Effector CD4-positive, alpha-beta T cell (primary cell): ENCODE results near the gene PCSK4.
"Not testable (repeated sequence)": the region's sequence is repeated elsewhere in the genome, so short reads cannot be mapped to it uniquely, and the experiment has no call there.

Experiments
- DNase-seq: peaks from one replicate; pipeline ENCODE4 v3.0.0-alpha.2; 2020
- total RNA-seq: gene quantifications from one replicate; lab custom pipeline; 2026; lab: John Stamatoyannopoulos, UW

PCSK4 gene
- 1.9 reads per million, percentile 2 among the genes with 10 or more reads in this experiment for total RNA-seq

GRCh38 chr19:1490311-1491113, at the start of gene PCSK4:
TSS of gene PCSK4 (minus strand) at chr19:1490350. CDS start at chr19:1490346, 4 bp downstream.
- peak; percentile 93 for DNase-seq

- not testable (repeated sequence) for DNase-seq
These were observed 49.6 kb upstream of the PCSK4 start for GRCh38 chr19:1539749-1540148.

DNA sequence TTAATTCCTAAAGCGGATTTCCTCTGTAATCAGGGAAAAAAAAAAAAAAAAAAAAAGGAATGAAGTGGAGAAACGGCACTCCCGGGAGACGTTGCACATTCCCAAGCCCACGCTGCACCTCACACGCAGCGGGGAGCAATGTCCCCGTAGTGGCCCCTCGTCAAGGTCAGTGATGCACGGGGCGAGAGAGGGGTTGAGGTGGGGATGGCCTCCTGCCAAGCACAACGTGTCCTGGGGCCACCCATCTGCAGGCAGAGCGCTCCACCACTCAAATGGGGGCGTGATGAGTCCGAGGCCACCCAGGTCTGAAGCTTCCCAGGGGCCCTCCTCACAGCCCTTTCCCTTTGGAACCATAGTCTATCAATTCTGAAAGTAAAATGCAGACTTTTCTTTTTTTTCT, 48.8 kb upstream of the PCSK4 start:
- DNase-seq, result no peak

DNA sequence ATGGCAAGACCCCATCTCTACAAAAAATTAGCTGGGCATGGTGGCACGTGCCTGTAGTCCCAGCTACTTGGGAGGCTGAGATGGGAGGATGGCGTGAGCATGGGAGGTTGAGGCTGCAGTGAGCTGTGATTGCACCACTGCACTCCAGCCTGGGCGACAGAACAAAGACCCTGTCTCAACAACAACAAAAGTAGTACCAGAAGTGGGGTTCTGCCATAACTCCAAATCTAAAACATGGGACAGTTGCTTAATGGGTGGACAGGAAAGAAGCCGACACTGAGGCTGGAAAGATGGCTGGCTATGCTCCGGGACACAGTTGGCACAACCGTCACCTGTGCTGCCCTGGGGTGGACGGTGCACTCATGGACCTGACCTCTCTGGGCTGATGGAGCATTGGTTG, 45.5 kb upstream of the PCSK4 start:
- DNase-seq, result not testable (repeated sequence)

DNA sequence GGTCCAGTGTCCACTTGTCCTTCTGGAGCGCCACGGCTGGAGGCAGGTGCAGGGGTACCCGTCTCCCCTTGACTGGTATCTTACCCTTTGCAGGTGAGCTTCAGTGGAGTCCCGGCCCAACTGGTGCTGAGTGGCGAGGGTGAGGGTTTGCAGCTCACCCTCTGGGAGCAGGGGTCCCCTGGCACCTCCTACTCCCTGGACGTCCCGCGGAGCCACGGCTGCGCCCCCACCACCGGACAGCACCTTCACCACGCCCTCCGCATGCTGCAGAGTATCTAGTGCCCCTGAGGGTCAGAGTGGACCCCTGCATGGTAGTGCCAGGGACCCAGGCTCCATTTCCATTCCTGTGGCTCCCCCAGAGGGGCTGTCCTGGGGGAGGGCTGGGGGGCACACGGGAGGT, 44.8 kb upstream of the PCSK4 start:
- no peak for DNase-seq

DNA sequence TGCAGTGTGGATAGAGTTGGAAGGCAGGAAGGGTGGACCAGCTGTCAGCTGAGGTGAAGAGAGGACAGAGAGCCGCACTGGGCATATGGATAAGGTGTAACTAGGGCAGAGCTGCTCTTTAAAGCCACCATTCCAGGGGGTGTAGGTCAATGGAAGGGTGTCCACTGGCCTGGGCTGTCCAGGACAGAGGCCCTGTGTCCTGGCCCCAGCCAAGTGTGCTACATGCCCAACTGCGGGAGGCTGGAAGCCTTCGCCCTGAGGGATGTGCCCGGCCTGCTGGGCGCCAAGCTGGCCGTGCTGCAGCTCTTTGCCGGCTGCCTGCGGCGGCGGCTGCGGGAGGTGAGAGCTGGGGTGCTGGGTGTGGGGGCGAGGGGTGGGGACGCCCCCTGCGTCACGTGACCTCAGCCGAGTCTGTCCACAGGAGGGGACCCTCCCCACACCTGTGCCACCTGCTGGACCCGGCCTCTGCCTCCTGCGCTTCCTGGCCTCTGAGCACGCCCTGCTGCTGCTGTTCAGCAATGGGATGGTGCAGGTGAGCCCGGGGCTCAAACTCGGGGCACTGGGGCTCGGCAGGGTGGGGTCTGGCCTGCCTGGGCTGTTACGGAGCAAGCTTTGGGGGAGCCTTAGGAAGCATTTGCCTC, 43.5 kb upstream of the PCSK4 start:
- DNase-seq, result no peak

- DNase-seq, result no peak
These were observed 41.9 kb upstream of the PCSK4 start for GRCh38 chr19:1532003-1532402.

DNA sequence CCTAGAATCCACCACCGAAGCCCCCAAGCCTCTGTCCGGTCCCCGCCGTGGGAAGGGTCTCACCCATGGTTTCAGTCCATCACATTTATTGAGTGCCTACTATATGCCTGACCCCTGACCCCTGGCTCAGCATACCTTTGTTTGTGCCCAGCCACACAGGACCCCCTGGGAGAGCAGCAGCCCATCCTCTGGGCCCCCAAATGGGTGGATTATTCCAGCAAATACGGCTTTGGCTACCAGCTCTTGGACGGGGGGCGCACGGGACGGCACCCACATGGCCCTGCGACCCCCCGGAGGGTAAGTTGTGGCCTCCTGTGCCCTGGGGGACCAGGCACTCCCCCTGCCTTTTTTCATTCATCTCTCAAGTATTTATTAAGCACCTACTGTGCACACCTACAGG, 41.4 kb upstream of the PCSK4 start:
- DNase-seq, result no peak

DNA sequence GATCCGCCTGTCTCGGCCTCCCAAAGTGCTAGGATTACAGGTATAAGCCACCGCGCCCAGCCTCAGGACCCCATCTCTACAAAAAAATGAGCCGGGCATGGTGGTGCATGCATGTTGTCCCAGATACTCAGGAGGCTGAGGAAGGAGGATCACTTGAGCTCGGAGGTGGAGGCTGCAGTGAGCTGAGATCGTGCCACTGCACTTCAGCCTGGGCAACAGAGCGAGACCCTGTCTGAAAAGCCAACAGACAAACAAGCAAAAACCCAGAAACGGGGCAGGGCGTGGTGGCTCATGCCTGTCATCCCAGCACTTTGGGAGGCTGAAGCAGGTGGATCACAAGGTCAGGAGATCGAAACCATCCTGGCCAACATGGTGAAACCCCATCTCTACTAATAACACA, 40.7 kb upstream of the PCSK4 start:
- DNase-seq, result not testable (repeated sequence)

- no peak for DNase-seq
These were observed 39.3 kb upstream of the PCSK4 start for GRCh38 chr19:1529430-1529816.

DNA sequence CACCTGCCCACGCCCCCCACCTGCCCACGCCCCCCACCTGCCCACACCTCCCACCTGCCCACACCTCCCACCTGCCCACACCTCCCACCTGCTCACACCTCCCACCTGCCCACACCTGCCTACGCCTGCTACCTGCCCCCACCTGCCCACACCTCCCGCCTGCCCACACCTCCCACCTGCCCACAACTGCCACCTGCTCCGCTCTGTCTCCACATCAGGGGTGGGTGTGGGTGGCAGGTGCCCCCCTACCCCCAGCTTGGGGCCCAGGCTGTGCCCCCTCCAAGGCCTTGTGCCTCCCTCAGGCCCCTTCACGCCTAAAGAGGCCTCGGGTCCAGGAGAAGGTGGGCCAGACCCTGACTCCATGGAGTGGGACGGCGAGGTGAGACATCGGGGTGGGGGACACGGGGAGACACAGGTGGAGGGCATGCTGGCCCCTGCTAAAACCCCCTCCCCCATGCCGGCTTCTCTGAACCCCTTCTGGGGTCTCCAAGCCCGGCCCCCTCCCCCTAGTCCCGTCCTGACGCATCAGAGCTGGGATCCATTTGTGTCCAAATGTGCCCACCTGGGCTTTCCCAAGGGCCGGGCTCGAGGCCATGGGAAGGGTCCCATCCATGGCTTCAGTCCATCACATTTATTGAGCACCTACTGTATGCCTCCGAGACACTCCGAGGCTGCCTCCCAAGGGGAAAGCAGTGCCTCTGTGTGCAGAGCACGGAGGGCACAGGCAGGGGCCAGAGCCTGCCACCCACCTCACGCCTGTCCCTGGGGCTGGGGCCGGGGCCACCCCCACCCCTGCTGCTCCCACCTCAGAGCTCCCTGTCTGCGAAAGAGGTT, 38.7 kb upstream of the PCSK4 start:
- DNase-seq, result no peak

- DNase-seq, result no peak
These were observed 37.6 kb upstream of the PCSK4 start for GRCh38 chr19:1527650-1528309.

DNA sequence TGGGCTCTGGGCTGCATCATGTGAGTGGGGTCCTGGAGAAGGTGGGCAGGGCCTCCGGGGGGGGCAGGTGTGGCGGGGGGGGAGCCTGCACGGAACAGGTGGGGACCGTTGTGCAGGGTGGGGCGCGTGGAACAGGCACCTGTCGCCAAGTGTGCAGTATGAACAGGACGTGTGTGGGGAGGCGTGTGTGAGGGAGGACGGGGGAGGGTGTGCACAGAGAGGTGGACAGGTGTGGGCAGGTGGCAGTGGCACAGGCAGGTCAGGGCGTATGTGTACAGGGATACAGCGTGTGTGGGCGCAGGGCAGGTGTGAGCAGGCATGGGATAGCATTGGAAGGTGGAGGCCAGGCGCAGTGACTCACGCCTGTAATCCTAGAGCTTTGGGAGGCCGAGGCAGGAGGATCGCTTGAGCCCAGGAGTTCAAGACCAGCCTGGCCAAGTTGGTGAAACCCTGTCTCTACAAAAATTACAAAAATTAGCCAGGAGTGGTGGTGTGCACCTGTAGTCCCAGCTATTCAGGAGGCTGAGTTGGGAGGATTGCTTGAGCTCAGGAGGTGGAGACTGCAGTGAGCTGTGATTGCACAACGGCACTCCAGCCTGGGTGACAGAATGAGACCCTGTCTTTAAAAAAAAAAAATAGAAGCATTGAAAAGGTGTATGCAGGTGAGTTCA, 37.0 kb upstream of the PCSK4 start:
- DNase-seq, result no peak

DNA sequence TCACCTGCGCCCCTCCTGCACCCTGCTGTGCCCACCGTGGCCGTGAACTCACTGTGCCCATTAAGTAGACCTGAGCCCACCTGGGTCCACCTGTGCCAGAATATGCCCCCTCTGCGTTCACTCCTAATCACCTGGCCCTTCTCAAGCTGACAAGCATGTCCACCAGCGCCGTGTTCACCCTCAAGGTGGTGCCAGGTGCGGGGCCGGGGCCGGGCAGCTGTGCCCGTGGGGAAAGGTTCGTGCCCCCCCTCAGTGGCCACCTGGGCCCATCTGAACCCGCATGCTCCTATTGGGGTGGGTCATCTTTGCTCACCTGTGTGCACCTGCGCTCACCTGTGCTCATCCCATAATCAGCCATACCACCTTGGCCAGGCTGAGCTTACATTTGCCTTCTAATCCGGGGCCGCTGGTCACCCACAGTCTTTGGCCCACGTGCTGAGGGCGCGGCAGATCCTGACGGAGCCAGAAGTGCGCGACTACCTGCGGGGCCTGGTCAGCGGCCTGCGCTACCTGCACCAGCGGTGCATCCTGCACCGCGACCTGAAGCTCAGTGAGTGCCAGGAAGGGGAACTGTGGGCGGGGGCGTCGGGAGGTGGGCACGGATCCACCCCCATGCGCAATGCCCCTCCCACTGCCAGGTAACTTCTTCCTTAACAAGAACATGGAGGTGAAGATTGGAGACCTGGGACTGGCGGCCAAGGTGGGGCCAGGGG, 36.1 kb upstream of the PCSK4 start:
- no peak for DNase-seq

GRCh38 chr19:1525343-1525742, 35.2 kb upstream of the PCSK4 start:
- no peak for DNase-seq

DNA sequence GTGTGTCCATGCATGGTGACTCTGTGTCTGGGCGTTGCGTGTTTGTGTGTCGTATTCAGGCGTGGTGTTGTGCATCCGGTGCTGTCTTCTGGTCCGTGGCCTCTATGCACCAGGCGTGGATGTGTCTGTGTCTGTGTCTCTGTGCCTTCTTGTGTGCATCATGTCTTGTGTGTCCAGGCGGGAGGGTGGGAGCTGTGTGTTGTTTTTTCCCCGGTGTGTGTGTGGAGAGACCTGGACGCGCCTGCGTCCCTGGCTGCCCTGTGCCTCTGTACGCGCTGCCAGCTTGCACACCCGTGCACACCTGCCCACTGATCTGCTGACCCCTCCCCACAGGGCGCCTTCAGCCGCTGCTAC, 34.8 kb upstream of the PCSK4 start:
- DNase-seq, result no peak

DNA sequence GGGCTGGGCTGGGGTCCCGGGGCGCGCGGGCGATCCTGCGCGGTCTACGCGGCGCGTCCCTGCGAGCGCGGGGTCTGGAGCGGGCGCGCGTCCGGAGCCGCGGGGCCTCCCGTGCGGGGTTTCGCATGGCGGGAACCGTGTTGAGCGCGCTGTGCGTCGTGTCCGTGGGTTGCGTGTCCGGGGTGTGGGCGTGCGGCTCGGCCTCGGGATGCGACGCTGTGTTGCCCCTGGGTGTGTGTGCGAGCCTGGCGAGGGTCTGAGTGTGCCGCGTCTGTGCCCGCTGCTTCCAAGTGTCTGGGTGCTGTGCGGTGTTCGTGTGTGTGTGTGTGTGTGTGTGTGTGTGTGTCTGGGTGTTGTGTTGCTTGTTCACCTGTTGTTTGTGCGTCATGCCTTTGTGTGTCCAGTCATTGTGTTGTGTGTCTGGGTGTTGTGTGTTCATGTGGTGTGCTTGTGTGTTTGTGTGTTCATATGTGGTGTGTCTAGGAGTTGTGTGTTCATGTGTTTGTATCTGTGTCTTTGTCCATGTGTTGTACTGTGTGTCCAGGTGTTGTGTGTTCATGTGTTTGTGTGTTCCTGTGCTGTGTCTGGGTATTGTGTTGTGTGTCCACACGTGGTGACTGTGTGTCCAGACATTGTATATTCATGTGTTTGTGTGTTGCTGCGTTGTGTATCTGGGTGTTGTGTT, 34.3 kb upstream of the PCSK4 start:
- DNase-seq, result no peak

GRCh38 chr19:1523412-1524286, 33.5 kb upstream of the PCSK4 start, which contains the start of gene PLK5:
TSS of gene PLK5 (plus strand) at chr19:1524077. CDS start at chr19:1526997, 2,920 bp downstream.
- no peak for DNase-seq

DNA sequence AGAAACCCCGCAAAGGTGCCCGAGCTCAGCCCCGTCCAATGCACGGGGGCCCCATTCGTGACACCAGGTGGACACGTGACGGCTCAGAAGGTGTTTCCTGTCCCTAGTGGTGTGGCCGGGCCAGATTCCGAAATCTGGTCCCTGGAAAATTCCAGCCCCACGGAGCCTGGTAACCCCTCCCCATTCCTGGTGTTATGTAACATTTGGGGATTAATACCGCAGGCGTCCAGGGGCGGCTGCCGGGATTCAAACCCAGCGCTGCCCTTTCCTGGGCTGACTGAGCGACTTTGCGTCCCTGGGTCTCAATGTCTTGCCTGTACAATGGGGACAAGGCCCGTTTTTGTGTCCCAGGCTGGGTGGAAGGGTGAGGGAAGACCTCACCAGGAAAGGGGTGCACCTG, 32.7 kb upstream of the PCSK4 start:
- DNase-seq, result no peak

DNA sequence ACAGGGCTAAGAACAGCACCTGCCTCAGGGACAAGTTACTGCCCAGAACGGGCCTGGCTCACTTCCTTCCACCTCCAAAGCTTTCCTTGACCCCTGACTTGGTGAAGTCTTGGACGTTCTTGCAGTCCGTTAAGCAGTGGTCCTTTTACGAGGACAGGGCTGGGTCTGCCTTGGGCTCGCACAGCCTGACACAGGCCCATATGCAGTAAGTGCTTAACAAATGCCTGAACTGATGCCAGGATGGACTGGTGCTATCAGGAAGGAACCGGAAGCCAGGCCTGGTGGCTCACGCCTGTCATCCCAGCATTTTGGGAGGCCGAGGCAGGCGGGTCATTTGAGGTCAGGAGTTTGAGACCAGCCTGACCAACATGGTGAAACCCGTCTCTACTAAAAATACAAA, 31.9 kb upstream of the PCSK4 start:
- no peak for DNase-seq
